KMS-11 (cell line): ENCODE measurements around the gene ACTL10.

ENCODE experiments used
- H2AFZ ChIP-seq: fragments of 200-600 bp; sonication (generic); 2 replicates; pipeline ENCODE4 v1.6.1; 2016; ENCODE audit warnings: antibody characterized with exemption, mixed run types, low read depth
- H3K27ac ChIP-seq: fragments of 200-600 bp; sonication (generic); 2 replicates; pipeline ENCODE4 v1.6.1; 2016; ENCODE audit warnings: mild to moderate bottlenecking, mixed run types
- H3K27me3 ChIP-seq: fragments of 200-600 bp; sonication (generic); 2 replicates; pipeline ENCODE4 v1.6.1; 2017; ENCODE audit warnings: mild to moderate bottlenecking, low read depth, mixed run types, moderate library complexity; ENCODE audit not compliant: insufficient read depth
- H3K36me3 ChIP-seq: fragments of 200-600 bp; sonication (generic); 2 replicates; pipeline ENCODE4 v1.6.1; 2017; ENCODE audit warnings: mild to moderate bottlenecking, mixed run types; ENCODE audit not compliant: insufficient read depth
- H3K4me1 ChIP-seq: fragments of 200-600 bp; sonication (generic); 2 replicates; pipeline ENCODE4 v1.6.1; 2016; ENCODE audit warnings: mild to moderate bottlenecking, low read depth, mixed run types; ENCODE audit not compliant: poor library complexity, severe bottlenecking
- H3K4me2 ChIP-seq: fragments of 200-600 bp; sonication (generic); 2 replicates; pipeline ENCODE4 v1.7.0; 2016; ENCODE audit warnings: mild to moderate bottlenecking, mixed run types
- H3K4me3 ChIP-seq: fragments of 200-600 bp; sonication (generic); IDR thresholded peaks from 2 replicates; pipeline ENCODE4 v1.6.1; 2017; ENCODE audit warnings: low read depth, low read length, mixed read lengths; ENCODE audit not compliant: insufficient read depth
- H3K79me2 ChIP-seq: fragments of 200-600 bp; sonication (generic); 2 replicates; pipeline ENCODE4 v1.6.1; 2016; ENCODE audit warnings: low read depth, mixed run types; ENCODE audit not compliant: insufficient read depth
- H3K9ac ChIP-seq: fragments of 200-600 bp; sonication (generic); 2 replicates; pipeline ENCODE4 v1.6.1; 2016; ENCODE audit warnings: mild to moderate bottlenecking, mixed run types
- H4K20me1 ChIP-seq: fragments of 200-600 bp; sonication (generic); 2 replicates; pipeline ENCODE4 v1.6.1; 2016; ENCODE audit warnings: mild to moderate bottlenecking, mixed run types; ENCODE audit not compliant: insufficient read depth
- TF ChIP-seq, protein P1 (sequence below): fragments of 200-600 bp; sonication (generic); conservative IDR thresholded peaks from 2 replicates; pipeline ENCODE4 v1.6.1; 2017; ENCODE audit warnings: low read depth, mild to moderate bottlenecking, antibody characterized with exemption, low read length, moderate library complexity, mixed read lengths

Gene ACTL10

DNA sequence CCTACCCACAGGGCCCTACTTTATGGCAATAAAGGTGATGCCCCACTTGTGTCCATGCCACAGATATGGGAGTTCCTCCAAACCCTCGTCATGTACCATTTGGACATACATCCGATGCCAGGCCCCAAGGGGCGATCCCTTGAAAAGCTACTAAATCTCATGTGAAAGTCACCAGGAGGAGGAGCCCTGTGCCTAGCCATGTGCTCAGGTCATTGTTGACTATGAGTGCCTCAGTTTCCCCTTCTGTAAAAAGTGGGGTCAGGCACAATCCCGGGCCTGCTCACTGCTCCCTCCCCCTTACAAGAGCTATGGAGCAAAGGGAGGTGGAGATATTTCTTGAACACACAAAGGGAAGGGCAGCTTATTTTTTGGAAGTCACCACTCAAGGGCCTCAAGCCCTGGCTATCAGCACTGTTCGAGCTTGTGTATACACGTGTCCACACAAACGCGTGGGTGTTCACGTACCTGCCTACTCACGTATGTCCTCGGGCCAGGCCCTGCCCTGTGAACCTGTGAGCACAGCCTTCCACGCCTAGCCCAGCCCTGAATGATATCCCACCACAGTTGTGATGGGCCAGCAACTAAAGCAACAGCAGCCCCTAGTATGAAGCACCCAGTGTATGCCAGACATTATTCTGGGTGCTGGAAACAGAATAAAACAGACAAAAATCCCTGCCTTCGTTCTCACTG is 1.9 kb downstream of the ACTL10 start:
- H3K9ac ChIP-seq, result peak overlapping the region; percentile 75; the same call in 1 of the 2 replicates

DNA sequence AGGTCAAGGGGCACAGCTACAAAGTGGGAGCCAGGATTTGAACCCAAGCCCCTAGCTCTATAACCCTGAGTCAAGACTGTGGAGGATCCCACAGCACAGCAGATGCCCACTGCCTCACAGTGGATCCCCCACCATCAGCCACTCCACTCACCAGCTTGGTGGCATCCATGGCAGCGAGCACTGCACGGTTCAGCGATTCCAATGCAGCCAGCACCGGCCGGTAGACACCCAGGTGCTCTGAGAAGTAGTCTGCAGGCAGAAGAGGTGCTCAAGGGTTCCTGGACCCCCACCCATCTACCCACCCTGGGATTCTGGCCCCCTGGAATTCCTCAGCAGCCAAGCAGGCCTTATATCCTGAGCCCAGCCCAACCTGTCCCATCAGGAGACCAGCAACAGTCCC is 2.5 kb downstream of the ACTL10 start:
- H4K20me1 ChIP-seq, result no peaks in the 10 kb centered on the region
- H3K79me2 ChIP-seq, result peaks cover 40% of the 10 kb centered on the region
- no peaks in the 10 kb centered on the region for H3K36me3 ChIP-seq
- no peak overlapping the region for H2AFZ ChIP-seq
- H3K9ac ChIP-seq, result no peak overlapping the region
- peak overlapping the region; percentile 74; the same call in 1 of the 2 replicates for H3K27ac ChIP-seq
- peak overlapping the region; percentile 67; the same call in 1 of the 2 replicates for H3K4me2 ChIP-seq
- H3K4me1 ChIP-seq, result peaks cover 66% of the 10 kb centered on the region
- H3K27me3 ChIP-seq, result no peaks in the 10 kb centered on the region
- TF ChIP-seq, protein P1, sequence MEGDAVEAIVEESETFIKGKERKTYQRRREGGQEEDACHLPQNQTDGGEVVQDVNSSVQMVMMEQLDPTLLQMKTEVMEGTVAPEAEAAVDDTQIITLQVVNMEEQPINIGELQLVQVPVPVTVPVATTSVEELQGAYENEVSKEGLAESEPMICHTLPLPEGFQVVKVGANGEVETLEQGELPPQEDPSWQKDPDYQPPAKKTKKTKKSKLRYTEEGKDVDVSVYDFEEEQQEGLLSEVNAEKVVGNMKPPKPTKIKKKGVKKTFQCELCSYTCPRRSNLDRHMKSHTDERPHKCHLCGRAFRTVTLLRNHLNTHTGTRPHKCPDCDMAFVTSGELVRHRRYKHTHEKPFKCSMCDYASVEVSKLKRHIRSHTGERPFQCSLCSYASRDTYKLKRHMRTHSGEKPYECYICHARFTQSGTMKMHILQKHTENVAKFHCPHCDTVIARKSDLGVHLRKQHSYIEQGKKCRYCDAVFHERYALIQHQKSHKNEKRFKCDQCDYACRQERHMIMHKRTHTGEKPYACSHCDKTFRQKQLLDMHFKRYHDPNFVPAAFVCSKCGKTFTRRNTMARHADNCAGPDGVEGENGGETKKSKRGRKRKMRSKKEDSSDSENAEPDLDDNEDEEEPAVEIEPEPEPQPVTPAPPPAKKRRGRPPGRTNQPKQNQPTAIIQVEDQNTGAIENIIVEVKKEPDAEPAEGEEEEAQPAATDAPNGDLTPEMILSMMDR, result no peak
- H3K4me3 ChIP-seq, result no peak overlapping the region

More for the DNA sequence above, 1.9 kb downstream of the ACTL10 start:
- H3K36me3 ChIP-seq, result no peaks in the 10 kb centered on the region
- no peaks in the 10 kb centered on the region for H4K20me1 ChIP-seq
- peak overlapping the region; percentile 74; the same call in 1 of the 2 replicates for H3K27ac ChIP-seq
- no peak overlapping the region for H2AFZ ChIP-seq
- TF ChIP-seq, protein P1, result no peak
- H3K4me3 ChIP-seq, result no peak overlapping the region
- no peaks in the 10 kb centered on the region for H3K27me3 ChIP-seq
- H3K4me2 ChIP-seq, result peak overlapping the region; percentile 67
- H3K79me2 ChIP-seq, result peaks cover 36% of the 10 kb centered on the region
- peaks cover 69% of the 10 kb centered on the region for H3K4me1 ChIP-seq

DNA sequence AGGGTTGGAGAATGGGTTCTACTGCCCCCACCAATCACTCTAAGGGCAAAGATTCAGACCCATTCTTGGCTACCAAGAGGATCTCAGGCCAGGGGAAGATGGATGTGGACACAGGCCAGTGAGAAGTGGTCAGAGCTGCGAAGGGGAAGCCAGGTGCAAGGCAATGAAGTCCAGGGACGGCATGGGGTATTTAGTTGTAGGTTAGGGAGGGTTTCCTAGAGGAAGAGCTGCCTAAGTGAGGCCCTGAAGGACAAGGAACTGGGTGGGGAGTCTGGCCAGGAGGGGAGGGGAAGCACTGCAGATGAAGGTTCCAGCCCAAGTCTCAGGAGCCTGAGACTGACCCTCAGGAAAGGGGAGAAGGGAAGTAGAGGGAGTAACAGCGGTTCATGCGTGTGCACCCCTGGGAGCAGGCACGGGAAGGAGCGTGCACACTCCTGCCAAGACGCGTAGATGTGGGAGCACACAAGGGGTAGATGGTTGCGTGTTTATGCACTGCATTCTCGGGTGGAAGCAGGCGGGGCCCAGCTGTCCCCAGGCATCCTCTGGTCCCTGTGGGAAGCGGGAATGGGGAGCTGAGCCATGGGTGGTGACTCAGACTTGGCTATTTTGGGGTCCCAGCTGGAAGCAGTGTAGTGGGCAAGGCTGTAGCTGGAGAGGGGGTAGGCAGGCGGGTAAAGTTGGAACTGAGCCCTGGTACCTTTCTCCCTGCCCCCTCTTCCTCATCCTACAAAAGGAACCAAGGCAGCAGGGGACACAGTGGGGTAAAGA is 3.3 kb downstream of the ACTL10 start:
- Histone ChIP-seq H3K9ac (no peak overlapping the region), H3K27ac (peak overlapping the region; percentile 19; the same call in 1 of the 2 replicates), H3K36me3 (no peaks in the 10 kb centered on the region), H3K4me2 (no peak overlapping the region), H3K4me3 (no peak overlapping the region), H4K20me1 (no peaks in the 10 kb centered on the region), H3K79me2 (peaks cover 40% of the 10 kb centered on the region), H3K27me3 (no peaks in the 10 kb centered on the region), H2AFZ (no peak overlapping the region), H3K4me1 (peaks cover 61% of the 10 kb centered on the region)
- TF ChIP-seq, protein P1, result no peak

DNA sequence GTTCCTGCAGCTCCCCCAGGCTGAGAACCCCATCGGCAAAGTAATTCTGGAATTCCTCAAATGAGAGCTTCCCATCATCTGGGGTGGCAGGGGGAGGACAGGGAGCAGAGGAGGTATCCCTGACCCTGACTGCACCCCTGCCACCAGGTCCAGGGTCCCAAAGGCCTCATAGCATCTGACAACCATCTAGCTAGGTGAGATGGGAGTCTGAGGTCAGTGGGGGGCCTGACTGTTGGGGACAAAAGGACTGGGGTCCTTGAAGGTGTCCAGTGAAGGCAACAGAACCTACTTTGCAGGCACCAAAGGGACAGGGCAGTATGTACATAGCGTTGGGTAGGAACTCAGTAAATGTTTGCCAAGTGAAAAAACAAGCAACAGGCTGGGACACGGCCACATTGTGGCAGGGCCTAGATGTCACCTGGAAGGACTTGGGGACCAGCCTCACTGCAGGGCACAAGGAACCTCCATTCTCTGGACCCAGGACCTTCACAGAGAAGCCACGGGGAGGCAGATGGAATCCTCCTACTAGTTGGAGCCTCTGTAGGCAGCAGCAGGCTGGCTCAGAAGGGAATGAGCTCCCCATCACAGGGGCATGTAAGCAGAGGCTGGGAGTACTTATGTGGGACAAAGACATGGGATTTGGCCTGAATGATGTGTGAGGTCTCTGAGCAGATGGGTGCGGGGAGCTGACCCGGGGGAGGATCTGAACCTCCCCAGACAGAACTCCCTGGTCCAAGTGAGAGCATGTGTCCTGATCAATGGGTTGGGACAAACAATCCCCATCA is 4.2 kb downstream of the ACTL10 start:
- Histone ChIP-seq H3K79me2 (peaks cover 36% of the 10 kb centered on the region), H3K27me3 (no peaks in the 10 kb centered on the region), H3K36me3 (no peaks in the 10 kb centered on the region; the same call in 1 of the 2 replicates), H3K4me2 (no peak overlapping the region), H4K20me1 (no peaks in the 10 kb centered on the region), H3K9ac (no peak overlapping the region), H3K4me3 (no peak overlapping the region), H3K27ac (no peak overlapping the region), H3K4me1 (peaks cover 60% of the 10 kb centered on the region), H2AFZ (no peak overlapping the region)
- TF ChIP-seq, protein P1, result no peak
